ENCODE data around the gene RELN.

GRCh38 chr7:103805346-103805745 lies 184.1 kb downstream of the RELN start:
- TF ChIP-seq SIN3A (IDR thresholded peaks at IDR 0.05; ENCODE audit: borderline replicate concordance, insufficient read depth, low read depth, low read length), result no peak
- TF ChIP-seq, protein P1, sequence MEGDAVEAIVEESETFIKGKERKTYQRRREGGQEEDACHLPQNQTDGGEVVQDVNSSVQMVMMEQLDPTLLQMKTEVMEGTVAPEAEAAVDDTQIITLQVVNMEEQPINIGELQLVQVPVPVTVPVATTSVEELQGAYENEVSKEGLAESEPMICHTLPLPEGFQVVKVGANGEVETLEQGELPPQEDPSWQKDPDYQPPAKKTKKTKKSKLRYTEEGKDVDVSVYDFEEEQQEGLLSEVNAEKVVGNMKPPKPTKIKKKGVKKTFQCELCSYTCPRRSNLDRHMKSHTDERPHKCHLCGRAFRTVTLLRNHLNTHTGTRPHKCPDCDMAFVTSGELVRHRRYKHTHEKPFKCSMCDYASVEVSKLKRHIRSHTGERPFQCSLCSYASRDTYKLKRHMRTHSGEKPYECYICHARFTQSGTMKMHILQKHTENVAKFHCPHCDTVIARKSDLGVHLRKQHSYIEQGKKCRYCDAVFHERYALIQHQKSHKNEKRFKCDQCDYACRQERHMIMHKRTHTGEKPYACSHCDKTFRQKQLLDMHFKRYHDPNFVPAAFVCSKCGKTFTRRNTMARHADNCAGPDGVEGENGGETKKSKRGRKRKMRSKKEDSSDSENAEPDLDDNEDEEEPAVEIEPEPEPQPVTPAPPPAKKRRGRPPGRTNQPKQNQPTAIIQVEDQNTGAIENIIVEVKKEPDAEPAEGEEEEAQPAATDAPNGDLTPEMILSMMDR (IDR thresholded peaks at IDR 0.05), result no peak

Data from Panc1 (cell line).